Mesendoderm (in vitro differentiated cells): ENCODE measurements around the gene LRRK2.

Source experiments
- DNase-seq: peaks from one replicate; pipeline ENCODE4 v3.0.0; 2013
- H2AK5ac ChIP-seq: 2 replicates; pipeline ENCODE4 v1.6.1; 2013; ENCODE audit warnings: low read length, inconsistent platforms
- H2BK120ac ChIP-seq: 2 replicates; pipeline ENCODE4 v1.6.1; 2013; ENCODE audit warnings: low read depth, mild to moderate bottlenecking, low read length, moderate library complexity, mixed read lengths
- H2BK15ac ChIP-seq: replicated peaks from 2 replicates; pipeline ENCODE4 v1.6.1; 2013; ENCODE audit warnings: low read depth, mild to moderate bottlenecking, moderate library complexity
- H2BK5ac ChIP-seq: 2 replicates; pipeline ENCODE4 v1.6.1; 2013; ENCODE audit warnings: low read length, inconsistent platforms
- H3K18ac ChIP-seq: 2 replicates; pipeline ENCODE4 v1.6.1; 2013; ENCODE audit warnings: mild to moderate bottlenecking, low read length, mixed read lengths
- H3K23ac ChIP-seq: one replicate; pipeline ENCODE4 v1.6.1; 2013; ENCODE audit warnings: low read length
- H3K27ac ChIP-seq: 2 replicates; pipeline ENCODE4 v1.5.1; 2013; ENCODE audit warnings: low read depth, mild to moderate bottlenecking, inconsistent platforms, low read length, moderate library complexity
- H3K27me3 ChIP-seq: 2 replicates; pipeline ENCODE4 v1.6.1; 2013; ENCODE audit warnings: low read length, control low read depth, mild to moderate bottlenecking, inconsistent platforms; ENCODE audit not compliant: insufficient read depth, poor library complexity
- H3K36me3 ChIP-seq: 2 replicates; pipeline ENCODE4 v1.6.1; 2013; ENCODE audit warnings: low read length, inconsistent platforms; ENCODE audit not compliant: control insufficient read depth, insufficient read depth
- H3K4ac ChIP-seq: one replicate; pipeline ENCODE4 v1.6.1; 2013; ENCODE audit warnings: low read depth, mild to moderate bottlenecking, low read length, moderate library complexity
- H3K4me1 ChIP-seq: 2 replicates; pipeline ENCODE4 v1.6.1; 2013; ENCODE audit warnings: low read depth, low read length, inconsistent platforms; ENCODE audit not compliant: control insufficient read depth
- H3K4me2 ChIP-seq: 2 replicates; pipeline ENCODE4 v1.6.1; 2013; ENCODE audit warnings: low read length
- H3K4me3 ChIP-seq: 2 replicates; pipeline ENCODE4 v1.5.1; 2013; ENCODE audit warnings: mild to moderate bottlenecking, low read length
- H3K56ac ChIP-seq: one replicate; pipeline ENCODE4 v1.6.1; 2013; ENCODE audit warnings: low read length
- H3K79me1 ChIP-seq: 2 replicates; pipeline ENCODE4 v1.6.1; 2013; ENCODE audit warnings: low read length, inconsistent platforms
- H3K79me2 ChIP-seq: 2 replicates; pipeline ENCODE4 v1.6.1; 2013; ENCODE audit warnings: mild to moderate bottlenecking, low read length; ENCODE audit not compliant: control insufficient read depth, insufficient read depth
- H3K9ac ChIP-seq: 2 replicates; pipeline ENCODE4 v1.6.1; 2013; ENCODE audit warnings: low read length, inconsistent platforms
- H4K5ac ChIP-seq: one replicate; pipeline ENCODE4 v1.6.1; 2013; ENCODE audit warnings: low read length
- H4K8ac ChIP-seq: one replicate; pipeline ENCODE4 v1.6.1; 2013; ENCODE audit warnings: low read depth, mild to moderate bottlenecking, control low read depth, low read length, moderate library complexity
- WGBS: extraction: QIAGEN DNeasy Blood & Tissue Kit; methylation state at CpG from one replicate; pipeline ENCODE4 v1.1.7; 2013; ENCODE audit warnings: low lambda C conversion rate, missing lambda C conversion rate; ENCODE audit not compliant: insufficient coverage; ENCODE audit errors: extremely low coverage; 5-methylcytosine and 5-hydroxymethylcytosine counted together

The LRRK2 gene

DNA sequence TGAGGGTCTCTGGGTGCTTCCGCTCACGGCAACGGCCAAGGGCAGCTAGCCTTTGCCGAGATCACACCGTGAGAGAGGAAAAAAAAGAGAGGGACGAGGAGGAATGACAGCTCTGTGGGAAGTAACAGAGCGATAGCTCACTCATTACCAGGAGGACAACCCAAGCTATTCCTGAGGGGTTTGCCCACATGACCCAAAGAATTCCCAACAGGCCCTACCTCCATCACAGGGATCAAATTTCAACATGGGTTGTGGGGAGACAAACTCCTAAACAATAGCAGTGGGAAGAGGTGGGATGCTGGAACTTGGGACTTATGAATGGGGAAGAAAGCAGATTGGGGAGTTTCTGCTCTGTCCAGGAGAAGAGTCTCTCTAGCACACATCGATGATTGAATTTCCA is 180.6 kb downstream of the LRRK2 start:
- no peak overlapping the region for H2BK120ac ChIP-seq
- peak; percentile 42 for DNase-seq
- no peaks in the 10 kb centered on the region for H3K4me1 ChIP-seq
- H3K4me2 ChIP-seq = no peak overlapping the region
- no peak overlapping the region for H4K8ac ChIP-seq
- H3K23ac ChIP-seq = no peak overlapping the region
- no peak overlapping the region for H2BK15ac ChIP-seq
- H3K36me3 ChIP-seq = no peaks in the 10 kb centered on the region
- WGBS = no CpG with 5 or more reads among the region's 8 CpGs
- no peak overlapping the region for H3K56ac ChIP-seq
- no peak overlapping the region for H3K4ac ChIP-seq
- H3K18ac ChIP-seq = no peak overlapping the region
- H3K27ac ChIP-seq = no peak overlapping the region
- no peaks in the 10 kb centered on the region for H3K27me3 ChIP-seq
- H3K4me3 ChIP-seq = no peak overlapping the region
- no peak overlapping the region for H2AK5ac ChIP-seq
- H3K79me2 ChIP-seq = no peaks in the 10 kb centered on the region
- no peaks in the 10 kb centered on the region for H3K79me1 ChIP-seq
- H3K9ac ChIP-seq = no peak overlapping the region
- H2BK5ac ChIP-seq = no peak overlapping the region
- H4K5ac ChIP-seq = no peak overlapping the region
